ENCODE measurements around the gene JAK3. TPM values are rescaled to one million over a fixed set of nuclear protein-coding genes. Genes with fewer than 3 reads are reported as not detected.

JAK3 gene
- total RNA-seq, 1 experiment from 2014 or later: 2.1 TPM

DNA sequence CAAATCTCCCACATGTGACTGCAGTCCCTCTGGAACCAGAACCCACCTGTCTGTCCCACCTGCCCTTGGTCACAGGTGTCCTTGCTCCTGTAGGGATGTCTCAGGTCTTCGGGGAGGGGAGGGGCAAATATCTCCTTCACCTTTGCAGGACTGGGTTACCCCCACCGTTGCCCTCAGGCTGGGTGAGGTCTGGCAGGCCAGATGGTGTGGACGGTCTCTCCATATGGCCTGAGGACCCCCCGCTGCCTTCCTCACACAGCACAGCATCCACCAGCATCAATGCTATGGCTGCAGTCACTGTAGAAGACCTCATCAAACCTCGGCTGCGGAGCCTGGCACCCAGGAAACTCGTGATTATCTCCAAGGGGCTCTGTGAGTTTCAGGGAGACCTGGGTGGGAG, 33.9 kb upstream of the JAK3 start:
- ChIA-PET POLR2A (no interaction called here), CTCF (no interaction called here)
- in situ Hi-C loops (cut with HindIII; ENCODE audit: low pct_unique_long_range_greater_than_20kb, low sequenced_read_pairs) (no loop called here), intact Hi-C loops (cut with micrococcal nuclease; ENCODE audit: unreplicated experiment) (no loop called here)
- DNase-seq (ENCODE audit: low read depth, low spot score): no peak
- no TSS peak for BruUV-seq (replicated peaks)
- Histone ChIP-seq H3K9me3 (ENCODE audit: control insufficient read depth, insufficient read depth, low read depth, low read length) (no peaks in the 10 kb centered on the region), H3K4me1 (ENCODE audit: control insufficient read depth, insufficient read depth, low read length) (no peaks in the 10 kb centered on the region), H3K4me3 (ENCODE audit: low read depth in 2 of 2, low read length in 2 of 2) (no peak overlapping the region), H3K27ac (ENCODE audit: low read length) (no peak overlapping the region), H3K36me3 (ENCODE audit: control insufficient read depth, insufficient read depth, low read length) (no peaks in the 10 kb centered on the region), H3K27me3 (ENCODE audit: control insufficient read depth, insufficient read depth, low read length) (no peaks in the 10 kb centered on the region)
- ATAC-seq: no peak
- no peak for TF ChIP-seq SIN3A (IDR thresholded peaks at IDR 0.05; ENCODE audit: borderline replicate concordance, insufficient read depth, low read depth, low read length)
- no peak for TF ChIP-seq POLR2AphosphoS5 (IDR thresholded peaks at IDR 0.05; ENCODE audit: low read depth, low read length)
- no peak for TF ChIP-seq TCF7L2 (IDR thresholded peaks at IDR 0.05; ENCODE audit: low read depth, low read length)
- TF ChIP-seq, protein P1, sequence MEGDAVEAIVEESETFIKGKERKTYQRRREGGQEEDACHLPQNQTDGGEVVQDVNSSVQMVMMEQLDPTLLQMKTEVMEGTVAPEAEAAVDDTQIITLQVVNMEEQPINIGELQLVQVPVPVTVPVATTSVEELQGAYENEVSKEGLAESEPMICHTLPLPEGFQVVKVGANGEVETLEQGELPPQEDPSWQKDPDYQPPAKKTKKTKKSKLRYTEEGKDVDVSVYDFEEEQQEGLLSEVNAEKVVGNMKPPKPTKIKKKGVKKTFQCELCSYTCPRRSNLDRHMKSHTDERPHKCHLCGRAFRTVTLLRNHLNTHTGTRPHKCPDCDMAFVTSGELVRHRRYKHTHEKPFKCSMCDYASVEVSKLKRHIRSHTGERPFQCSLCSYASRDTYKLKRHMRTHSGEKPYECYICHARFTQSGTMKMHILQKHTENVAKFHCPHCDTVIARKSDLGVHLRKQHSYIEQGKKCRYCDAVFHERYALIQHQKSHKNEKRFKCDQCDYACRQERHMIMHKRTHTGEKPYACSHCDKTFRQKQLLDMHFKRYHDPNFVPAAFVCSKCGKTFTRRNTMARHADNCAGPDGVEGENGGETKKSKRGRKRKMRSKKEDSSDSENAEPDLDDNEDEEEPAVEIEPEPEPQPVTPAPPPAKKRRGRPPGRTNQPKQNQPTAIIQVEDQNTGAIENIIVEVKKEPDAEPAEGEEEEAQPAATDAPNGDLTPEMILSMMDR (IDR thresholded peaks at IDR 0.05): no peak
- TF ChIP-seq, protein P2, sequence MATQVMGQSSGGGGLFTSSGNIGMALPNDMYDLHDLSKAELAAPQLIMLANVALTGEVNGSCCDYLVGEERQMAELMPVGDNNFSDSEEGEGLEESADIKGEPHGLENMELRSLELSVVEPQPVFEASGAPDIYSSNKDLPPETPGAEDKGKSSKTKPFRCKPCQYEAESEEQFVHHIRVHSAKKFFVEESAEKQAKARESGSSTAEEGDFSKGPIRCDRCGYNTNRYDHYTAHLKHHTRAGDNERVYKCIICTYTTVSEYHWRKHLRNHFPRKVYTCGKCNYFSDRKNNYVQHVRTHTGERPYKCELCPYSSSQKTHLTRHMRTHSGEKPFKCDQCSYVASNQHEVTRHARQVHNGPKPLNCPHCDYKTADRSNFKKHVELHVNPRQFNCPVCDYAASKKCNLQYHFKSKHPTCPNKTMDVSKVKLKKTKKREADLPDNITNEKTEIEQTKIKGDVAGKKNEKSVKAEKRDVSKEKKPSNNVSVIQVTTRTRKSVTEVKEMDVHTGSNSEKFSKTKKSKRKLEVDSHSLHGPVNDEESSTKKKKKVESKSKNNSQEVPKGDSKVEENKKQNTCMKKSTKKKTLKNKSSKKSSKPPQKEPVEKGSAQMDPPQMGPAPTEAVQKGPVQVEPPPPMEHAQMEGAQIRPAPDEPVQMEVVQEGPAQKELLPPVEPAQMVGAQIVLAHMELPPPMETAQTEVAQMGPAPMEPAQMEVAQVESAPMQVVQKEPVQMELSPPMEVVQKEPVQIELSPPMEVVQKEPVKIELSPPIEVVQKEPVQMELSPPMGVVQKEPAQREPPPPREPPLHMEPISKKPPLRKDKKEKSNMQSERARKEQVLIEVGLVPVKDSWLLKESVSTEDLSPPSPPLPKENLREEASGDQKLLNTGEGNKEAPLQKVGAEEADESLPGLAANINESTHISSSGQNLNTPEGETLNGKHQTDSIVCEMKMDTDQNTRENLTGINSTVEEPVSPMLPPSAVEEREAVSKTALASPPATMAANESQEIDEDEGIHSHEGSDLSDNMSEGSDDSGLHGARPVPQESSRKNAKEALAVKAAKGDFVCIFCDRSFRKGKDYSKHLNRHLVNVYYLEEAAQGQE (IDR thresholded peaks at IDR 0.05; ENCODE audit: insufficient read depth in 1 of 2, low read depth in 2 of 2, low read length in 1 of 2): no peak

DNA sequence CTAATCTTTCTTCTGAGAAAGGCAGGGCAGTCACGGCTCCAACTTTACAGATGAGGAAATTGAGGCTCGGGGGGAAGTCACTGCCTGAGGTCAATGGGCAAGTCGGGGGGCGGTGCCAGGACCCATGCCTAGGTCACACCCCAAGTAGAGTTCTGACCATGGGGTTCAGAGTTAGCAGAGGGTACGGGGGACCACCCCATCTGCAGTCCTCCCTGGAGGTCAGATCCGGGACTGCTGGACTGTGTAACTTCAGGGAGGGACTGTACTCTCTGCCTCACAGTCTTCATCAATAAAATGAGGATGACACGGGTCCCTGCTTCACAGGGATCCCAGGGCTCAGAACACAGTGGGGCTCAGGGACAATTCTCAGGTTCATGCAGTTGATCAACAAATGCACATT, 31.7 kb upstream of the JAK3 start:
- DNase-seq (ENCODE audit: low read depth, low spot score): no peak
- no peak for TF ChIP-seq POLR2AphosphoS5 (IDR thresholded peaks at IDR 0.05; ENCODE audit: low read depth, low read length)
- TF ChIP-seq SIN3A (IDR thresholded peaks at IDR 0.05; ENCODE audit: borderline replicate concordance, insufficient read depth, low read depth, low read length): no peak
- TF ChIP-seq, protein P1 (IDR thresholded peaks at IDR 0.05): no peak
- no peak for ATAC-seq
- intact Hi-C loops (cut with micrococcal nuclease; ENCODE audit: unreplicated experiment): no loop called here
- Histone ChIP-seq H3K27me3 (ENCODE audit: control insufficient read depth, insufficient read depth, low read length) (no peaks in the 10 kb centered on the region), H3K9me3 (ENCODE audit: control insufficient read depth, insufficient read depth, low read depth, low read length) (no peaks in the 10 kb centered on the region), H3K36me3 (ENCODE audit: control insufficient read depth, insufficient read depth, low read length) (no peaks in the 10 kb centered on the region), H3K27ac (ENCODE audit: low read length) (no peak overlapping the region), H3K4me3 (ENCODE audit: low read depth in 2 of 2, low read length in 2 of 2) (no peak overlapping the region), H3K4me1 (ENCODE audit: control insufficient read depth, insufficient read depth, low read length) (no peaks in the 10 kb centered on the region)
- BruUV-seq (replicated peaks): no TSS peak
- in situ Hi-C loops (cut with HindIII; ENCODE audit: low pct_unique_long_range_greater_than_20kb, low sequenced_read_pairs): no loop called here
- POLR2A ChIA-PET: interaction anchor here (0.7 kb wide), 1 partner anchor 8 kb away, joined by 4 read pairs; no protein-coding TSS in a partner anchor
- CTCF ChIA-PET: interaction anchor here (0.7 kb wide), 1 partner anchor 346 kb away, joined by 4 read pairs; no protein-coding TSS in a partner anchor

All from Panc1 (cell line).